ENCODE data around the gene TBC1D4.
A peak's percentile ranks its signal among the peaks of the same experiment; 100 is the strongest.

Gene TBC1D4

DNA sequence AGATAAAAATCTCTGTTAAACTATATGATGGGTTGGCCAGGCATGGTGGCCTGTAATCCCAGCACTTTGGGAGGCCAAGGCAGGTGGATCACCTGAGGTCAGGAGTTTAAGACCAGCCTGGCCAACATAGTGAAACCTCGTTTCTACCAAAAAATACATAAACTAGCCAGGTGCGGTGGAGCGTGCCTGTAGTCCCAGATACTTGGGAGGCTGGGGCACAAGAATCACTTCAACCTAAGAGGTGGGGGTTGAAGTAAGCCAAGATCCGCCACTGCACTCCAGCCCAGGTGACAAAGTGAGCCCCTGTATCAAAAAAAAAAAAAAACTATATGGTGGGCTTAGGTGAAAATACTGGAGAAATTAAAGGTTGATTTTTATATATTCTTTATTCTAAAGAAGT, 11.3 kb downstream of the TBC1D4 start:
- H3K9ac ChIP-seq (ENCODE audit: low read length in 5 of 5): no peak overlapping the region
- no peaks in the 10 kb centered on the region for H3K9me3 ChIP-seq (ENCODE audit: control insufficient read depth in 5 of 5, low read length in 5 of 5)
- H3K36me3 ChIP-seq (ENCODE audit: control insufficient read depth in 5 of 5, insufficient read depth in 5 of 5, low read length in 5 of 5): no peaks in the 10 kb centered on the region
- H3K4me1 ChIP-seq (ENCODE audit: control insufficient read depth in 5 of 5, insufficient read depth in 5 of 5, low read length in 5 of 5): peaks cover 0 to 31% (median 17%) of the 10 kb centered on the region in 5 donors
- no peak overlapping the region for H3K27ac ChIP-seq (ENCODE audit: low read depth, low read length)
- H3K27me3 ChIP-seq (ENCODE audit: control insufficient read depth in 5 of 5, insufficient read depth in 4 of 5, low read length in 5 of 5): no peaks in the 10 kb centered on the region
- no peak overlapping the region for H3K4me3 ChIP-seq (ENCODE audit: low read depth in 1 of 5, low read length in 5 of 5)

DNA sequence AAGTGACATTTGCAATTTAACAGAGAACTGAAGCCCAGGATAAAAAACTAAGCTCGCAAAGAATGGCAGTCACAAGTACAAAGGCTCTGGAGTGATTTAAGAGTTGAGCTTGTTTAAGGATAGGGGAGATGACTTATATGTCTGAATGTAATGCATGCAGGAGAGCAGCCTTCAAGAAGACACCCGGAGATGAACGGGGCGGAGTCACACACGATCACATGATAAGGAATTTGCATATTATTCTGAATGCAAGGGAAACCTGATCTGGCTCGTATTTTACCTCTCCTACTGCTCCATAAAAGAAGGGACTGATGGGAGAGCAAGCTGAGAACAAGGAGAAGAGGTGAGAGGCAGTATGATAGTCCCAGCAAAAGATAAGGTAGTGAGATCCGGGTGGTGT, 12.9 kb downstream of the TBC1D4 start:
- Histone ChIP-seq H3K9ac (ENCODE audit: low read length in 5 of 5) (no peak overlapping the region), H3K27me3 (ENCODE audit: control insufficient read depth in 5 of 5, insufficient read depth in 4 of 5, low read length in 5 of 5) (no peaks in the 10 kb centered on the region), H3K9me3 (ENCODE audit: control insufficient read depth in 5 of 5, low read length in 5 of 5) (no peaks in the 10 kb centered on the region), H3K36me3 (ENCODE audit: control insufficient read depth in 5 of 5, insufficient read depth in 5 of 5, low read length in 5 of 5) (no peaks in the 10 kb centered on the region), H3K27ac (ENCODE audit: low read depth, low read length) (no peak overlapping the region), H3K4me1 (ENCODE audit: control insufficient read depth in 5 of 5, insufficient read depth in 5 of 5, low read length in 5 of 5) (peaks cover 0 to 35% (median 17%) of the 10 kb centered on the region in 5 donors), H3K4me3 (ENCODE audit: low read depth in 1 of 5, low read length in 5 of 5) (no peak overlapping the region)

DNA sequence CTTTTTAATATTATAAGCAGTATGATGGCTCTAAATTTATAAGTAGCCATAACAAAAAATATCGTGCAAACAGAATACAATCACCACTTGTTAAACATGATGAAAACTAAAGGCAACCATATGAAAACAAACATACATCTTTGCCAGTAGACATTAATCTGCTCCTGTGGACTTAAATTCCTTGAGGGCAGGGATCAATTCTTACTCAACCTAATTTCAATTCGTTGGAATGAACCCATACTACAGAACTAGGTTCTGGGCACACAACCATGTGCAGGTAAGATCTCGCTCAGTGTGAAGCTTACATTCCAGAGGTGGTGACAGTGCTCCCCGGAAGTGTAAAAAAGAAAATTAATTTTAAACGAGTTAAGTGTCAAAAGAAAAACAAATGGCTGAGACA, 13.4 kb downstream of the TBC1D4 start:
- Histone ChIP-seq H3K36me3 (ENCODE audit: control insufficient read depth in 5 of 5, insufficient read depth in 5 of 5, low read length in 5 of 5) (no peaks in the 10 kb centered on the region), H3K4me3 (ENCODE audit: low read depth in 1 of 5, low read length in 5 of 5) (peak overlapping the region in 1 of 5 donors; percentile 5), H3K9ac (ENCODE audit: low read length in 5 of 5) (no peak overlapping the region), H3K9me3 (ENCODE audit: control insufficient read depth in 5 of 5, low read length in 5 of 5) (no peaks in the 10 kb centered on the region), H3K27ac (ENCODE audit: low read depth, low read length) (peak overlapping the region; percentile 68), H3K4me1 (ENCODE audit: control insufficient read depth in 5 of 5, insufficient read depth in 5 of 5, low read length in 5 of 5) (peaks cover 0 to 32% (median 17%) of the 10 kb centered on the region in 5 donors), H3K27me3 (ENCODE audit: control insufficient read depth in 5 of 5, insufficient read depth in 4 of 5, low read length in 5 of 5) (no peaks in the 10 kb centered on the region)

DNA sequence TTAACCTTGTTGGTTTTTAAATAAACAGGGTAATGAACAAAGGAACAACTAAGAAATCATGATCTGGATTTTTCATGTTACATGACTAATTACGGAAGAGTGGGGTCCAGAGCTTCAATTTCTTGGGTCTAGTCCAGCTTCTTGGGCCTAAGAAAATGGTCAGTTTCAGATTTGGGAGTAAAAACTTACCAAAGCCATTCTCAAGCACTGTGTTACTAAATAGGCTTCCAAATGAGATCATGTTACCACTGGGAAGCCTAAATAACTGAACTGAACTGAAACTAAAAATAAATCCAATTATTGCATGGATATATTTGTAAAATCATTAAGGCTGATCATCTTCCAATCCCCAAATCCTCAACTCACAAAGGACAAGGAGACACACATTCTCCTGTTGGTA, 13.9 kb downstream of the TBC1D4 start:
- Histone ChIP-seq H3K27ac (ENCODE audit: low read depth, low read length) (peak overlapping the region; percentile 68), H3K4me3 (ENCODE audit: low read depth in 1 of 5, low read length in 5 of 5) (peak overlapping the region in 1 of 5 donors; percentile 5)

DNA sequence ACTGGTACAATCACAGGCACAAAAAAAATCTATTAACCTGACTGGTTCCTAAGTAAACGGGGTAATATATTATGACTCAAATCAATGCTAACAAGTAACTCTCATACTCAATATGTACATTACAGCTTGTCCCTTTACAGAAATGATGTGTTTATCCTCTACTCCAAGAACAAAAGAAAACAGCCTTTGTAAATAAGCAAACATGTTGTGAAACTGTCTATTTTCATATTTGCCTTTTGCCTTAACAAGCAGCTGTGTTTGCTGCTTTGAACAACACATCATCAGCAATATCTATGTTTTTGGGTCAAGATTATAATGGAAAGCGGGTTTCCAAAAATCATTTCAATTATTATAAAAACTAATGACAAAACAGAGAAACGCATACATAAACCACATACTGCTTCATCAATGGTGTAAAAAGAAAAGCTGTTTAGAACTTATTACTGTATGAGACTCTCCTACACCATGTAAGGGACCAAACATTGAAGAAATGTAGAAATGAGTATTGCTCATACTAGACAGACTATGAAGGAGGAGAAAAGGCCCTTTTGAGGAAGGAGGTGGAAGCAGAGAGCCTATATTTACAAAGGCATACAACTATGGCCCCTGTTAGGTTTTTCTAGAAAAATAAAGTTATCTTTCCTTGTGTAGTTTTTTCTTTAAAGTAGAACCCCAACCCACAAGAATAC, 14.8 kb downstream of the TBC1D4 start:
- peak overlapping the region in 1 of 5 donors; percentile 63 for H3K9ac ChIP-seq (ENCODE audit: low read length in 5 of 5)
- H3K9me3 ChIP-seq (ENCODE audit: control insufficient read depth in 5 of 5, low read length in 5 of 5): no peaks in the 10 kb centered on the region
- no peaks in the 10 kb centered on the region for H3K36me3 ChIP-seq (ENCODE audit: control insufficient read depth in 5 of 5, insufficient read depth in 5 of 5, low read length in 5 of 5)
- peak overlapping the region; percentile 68 for H3K27ac ChIP-seq (ENCODE audit: low read depth, low read length)
- peaks cover 0 to 27% (median 13%) of the 10 kb centered on the region in 5 donors for H3K4me1 ChIP-seq (ENCODE audit: control insufficient read depth in 5 of 5, insufficient read depth in 5 of 5, low read length in 5 of 5)
- H3K4me3 ChIP-seq (ENCODE audit: low read depth in 1 of 5, low read length in 5 of 5): no peak overlapping the region
- no peaks in the 10 kb centered on the region for H3K27me3 ChIP-seq (ENCODE audit: control insufficient read depth in 5 of 5, insufficient read depth in 4 of 5, low read length in 5 of 5)

More for the DNA sequence above, 13.9 kb downstream of the TBC1D4 start:
- Histone ChIP-seq H3K9me3 (ENCODE audit: control insufficient read depth in 5 of 5, low read length in 5 of 5) (no peaks in the 10 kb centered on the region), H3K36me3 (ENCODE audit: control insufficient read depth in 5 of 5, insufficient read depth in 5 of 5, low read length in 5 of 5) (no peaks in the 10 kb centered on the region), H3K4me1 (ENCODE audit: control insufficient read depth in 5 of 5, insufficient read depth in 5 of 5, low read length in 5 of 5) (peaks cover 0 to 29% (median 16%) of the 10 kb centered on the region in 5 donors), H3K27me3 (ENCODE audit: control insufficient read depth in 5 of 5, insufficient read depth in 4 of 5, low read length in 5 of 5) (no peaks in the 10 kb centered on the region), H3K9ac (ENCODE audit: low read length in 5 of 5) (peak overlapping the region in 1 of 5 donors; percentile 63)

DNA sequence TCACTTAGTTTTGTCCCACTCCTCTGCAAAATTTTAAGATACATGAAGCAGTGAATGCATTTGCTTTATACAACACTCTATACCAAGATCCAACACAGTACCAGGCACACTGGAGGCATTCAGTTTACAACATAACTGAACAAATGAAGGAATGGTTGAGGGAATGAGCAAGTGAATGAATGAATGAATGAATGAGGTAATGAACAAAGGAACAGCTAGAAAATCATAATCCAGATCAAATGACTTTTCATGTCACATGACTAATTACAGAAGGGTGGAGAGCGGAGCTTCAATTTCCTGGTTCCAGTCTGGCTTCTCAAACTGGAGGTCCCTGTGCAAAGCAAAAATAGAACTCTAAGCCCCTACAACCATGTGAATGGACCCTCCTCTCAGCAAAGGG, 16.7 kb downstream of the TBC1D4 start:
- Histone ChIP-seq H3K4me1 (ENCODE audit: control insufficient read depth in 5 of 5, insufficient read depth in 5 of 5, low read length in 5 of 5) (peaks cover 0 to 27% (median 13%) of the 10 kb centered on the region in 5 donors), H3K9me3 (ENCODE audit: control insufficient read depth in 5 of 5, low read length in 5 of 5) (no peaks in the 10 kb centered on the region), H3K4me3 (ENCODE audit: low read depth in 1 of 5, low read length in 5 of 5) (no peak overlapping the region), H3K27ac (ENCODE audit: low read depth, low read length) (no peak overlapping the region), H3K9ac (ENCODE audit: low read length in 5 of 5) (no peak overlapping the region), H3K36me3 (ENCODE audit: control insufficient read depth in 5 of 5, insufficient read depth in 5 of 5, low read length in 5 of 5) (no peaks in the 10 kb centered on the region), H3K27me3 (ENCODE audit: control insufficient read depth in 5 of 5, insufficient read depth in 4 of 5, low read length in 5 of 5) (no peaks in the 10 kb centered on the region)

DNA sequence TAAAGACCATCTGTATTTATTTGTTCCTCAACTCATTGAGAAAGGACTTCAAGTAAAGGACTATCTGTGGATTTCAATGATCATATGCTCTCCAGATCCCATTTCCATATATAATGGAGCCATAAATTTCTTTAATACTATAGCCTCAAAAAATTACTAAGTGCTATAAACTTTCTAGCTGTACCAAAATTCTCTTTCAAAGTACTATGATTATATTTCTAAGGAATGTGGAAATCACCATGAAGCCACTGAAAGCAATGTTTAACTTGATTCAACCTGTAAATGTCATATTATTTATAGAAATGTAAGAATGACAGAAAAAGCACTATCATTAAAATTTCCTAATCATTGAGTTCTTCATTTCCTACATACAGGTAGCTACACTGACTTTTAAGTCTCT, 20.7 kb downstream of the TBC1D4 start:
- Histone ChIP-seq H3K4me1 (ENCODE audit: control insufficient read depth in 5 of 5, insufficient read depth in 5 of 5, low read length in 5 of 5) (peaks cover 0 to 20% (median 9%) of the 10 kb centered on the region in 5 donors), H3K27me3 (ENCODE audit: control insufficient read depth in 5 of 5, insufficient read depth in 4 of 5, low read length in 5 of 5) (no peaks in the 10 kb centered on the region), H3K36me3 (ENCODE audit: control insufficient read depth in 5 of 5, insufficient read depth in 5 of 5, low read length in 5 of 5) (peaks cover 0 to 6% (median 0%) of the 10 kb centered on the region in 5 donors), H3K4me3 (ENCODE audit: low read depth in 1 of 5, low read length in 5 of 5) (no peak overlapping the region), H3K9me3 (ENCODE audit: control insufficient read depth in 5 of 5, low read length in 5 of 5) (no peaks in the 10 kb centered on the region), H3K27ac (ENCODE audit: low read depth, low read length) (no peak overlapping the region), H3K9ac (ENCODE audit: low read length in 5 of 5) (no peak overlapping the region)

DNA sequence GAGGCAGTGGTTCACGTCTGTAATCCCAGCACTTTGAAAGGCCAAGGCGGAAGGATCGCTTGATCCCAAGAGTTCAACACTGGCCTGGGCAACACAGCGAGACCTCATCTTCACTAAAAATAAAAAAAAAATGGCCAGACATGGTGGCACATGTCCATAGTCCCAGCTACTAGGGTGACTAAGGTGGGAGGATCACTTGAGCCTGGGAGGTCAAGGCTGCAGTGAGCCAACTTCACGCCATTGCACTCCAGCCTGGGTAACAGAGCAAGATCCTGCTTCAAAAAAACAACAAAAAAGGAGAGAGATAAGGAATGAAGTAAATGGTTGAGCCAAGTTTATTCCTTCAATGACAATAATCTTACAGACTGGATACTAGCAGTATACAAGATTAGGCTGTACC, 21.3 kb downstream of the TBC1D4 start:
- H3K4me1 ChIP-seq (ENCODE audit: control insufficient read depth in 5 of 5, insufficient read depth in 5 of 5, low read length in 5 of 5): peaks cover 0 to 20% (median 9%) of the 10 kb centered on the region in 5 donors

DNA sequence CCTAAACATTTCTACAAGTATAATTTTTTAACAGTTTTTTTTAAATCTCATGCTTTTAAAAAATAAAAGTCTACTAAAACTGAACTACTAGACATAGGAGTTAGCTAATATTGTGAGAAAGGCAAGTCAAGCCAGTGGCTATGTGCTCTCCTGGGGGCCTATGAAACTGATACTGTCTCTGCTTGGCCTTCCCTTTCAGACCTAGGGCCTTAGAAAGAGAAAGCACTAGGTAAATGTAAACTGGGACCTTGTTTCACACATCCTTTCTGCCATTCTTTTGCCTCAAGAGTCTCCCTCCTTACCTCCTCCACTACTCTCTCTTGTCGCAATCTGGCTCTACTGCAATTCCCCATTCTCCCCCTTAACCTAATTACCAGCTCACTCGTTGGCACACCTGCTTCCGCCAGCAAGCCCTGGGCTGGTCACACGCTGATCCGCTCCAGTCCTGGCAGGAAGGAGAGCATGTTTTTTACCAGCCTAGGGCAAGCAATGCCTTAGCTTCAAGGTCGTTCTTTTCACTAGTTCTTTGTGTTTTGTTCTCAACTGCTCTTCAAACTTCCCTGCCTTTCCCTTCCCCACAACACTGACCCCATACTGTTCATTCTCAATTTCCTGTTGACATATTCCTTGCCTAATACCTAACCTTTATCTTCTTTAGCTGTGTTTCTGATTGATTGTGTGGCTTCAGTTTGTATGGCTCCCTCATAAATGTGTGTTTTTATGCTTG, 23.1 kb downstream of the TBC1D4 start:
- peak overlapping the region in 1 of 5 donors; percentile 65 for H3K9ac ChIP-seq (ENCODE audit: low read length in 5 of 5)
- H3K4me1 ChIP-seq (ENCODE audit: control insufficient read depth in 5 of 5, insufficient read depth in 5 of 5, low read length in 5 of 5): peaks cover 0 to 10% (median 8%) of the 10 kb centered on the region in 5 donors
- no peaks in the 10 kb centered on the region for H3K27me3 ChIP-seq (ENCODE audit: control insufficient read depth in 5 of 5, insufficient read depth in 4 of 5, low read length in 5 of 5)
- no peaks in the 10 kb centered on the region for H3K9me3 ChIP-seq (ENCODE audit: control insufficient read depth in 5 of 5, low read length in 5 of 5)
- peaks cover 0 to 6% (median 0%) of the 10 kb centered on the region in 5 donors for H3K36me3 ChIP-seq (ENCODE audit: control insufficient read depth in 5 of 5, insufficient read depth in 5 of 5, low read length in 5 of 5)
- peak overlapping the region in 1 of 5 donors; percentile 1 for H3K4me3 ChIP-seq (ENCODE audit: low read depth in 1 of 5, low read length in 5 of 5)
- H3K27ac ChIP-seq (ENCODE audit: low read depth, low read length): peak overlapping the region; percentile 43

More for the DNA sequence above, 21.3 kb downstream of the TBC1D4 start:
- H3K27me3 ChIP-seq (ENCODE audit: control insufficient read depth in 5 of 5, insufficient read depth in 4 of 5, low read length in 5 of 5): no peaks in the 10 kb centered on the region
- no peak overlapping the region for H3K27ac ChIP-seq (ENCODE audit: low read depth, low read length)
- H3K36me3 ChIP-seq (ENCODE audit: control insufficient read depth in 5 of 5, insufficient read depth in 5 of 5, low read length in 5 of 5): peaks cover 0 to 6% (median 0%) of the 10 kb centered on the region in 5 donors
- no peaks in the 10 kb centered on the region for H3K9me3 ChIP-seq (ENCODE audit: control insufficient read depth in 5 of 5, low read length in 5 of 5)
- H3K4me3 ChIP-seq (ENCODE audit: low read depth in 1 of 5, low read length in 5 of 5): no peak overlapping the region
- H3K9ac ChIP-seq (ENCODE audit: low read length in 5 of 5): no peak overlapping the region

DNA sequence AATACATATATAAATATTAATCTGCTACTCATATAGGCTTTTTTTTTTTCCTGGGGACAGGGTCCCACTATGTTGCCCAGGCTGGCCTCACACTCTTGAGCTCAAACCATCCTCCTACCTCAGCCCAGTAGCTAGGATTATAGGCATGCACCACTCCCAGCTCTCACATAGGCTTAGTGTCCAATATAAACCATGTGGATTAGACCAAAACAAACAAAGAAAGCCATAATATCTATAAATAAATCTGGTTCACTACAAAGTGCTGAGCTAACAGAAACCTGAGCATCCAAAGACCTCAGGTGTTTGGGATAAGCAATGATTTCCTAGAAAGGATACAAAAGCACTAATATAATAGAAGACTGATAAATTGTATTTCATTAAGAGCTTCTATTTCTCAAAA, 26.0 kb downstream of the TBC1D4 start:
- Histone ChIP-seq H3K4me3 (ENCODE audit: low read depth in 1 of 5, low read length in 5 of 5) (no peak overlapping the region), H3K27me3 (ENCODE audit: control insufficient read depth in 5 of 5, insufficient read depth in 4 of 5, low read length in 5 of 5) (no peaks in the 10 kb centered on the region), H3K4me1 (ENCODE audit: control insufficient read depth in 5 of 5, insufficient read depth in 5 of 5, low read length in 5 of 5) (peaks cover 0 to 12% (median 9%) of the 10 kb centered on the region in 5 donors), H3K27ac (ENCODE audit: low read depth, low read length) (no peak overlapping the region), H3K9me3 (ENCODE audit: control insufficient read depth in 5 of 5, low read length in 5 of 5) (no peaks in the 10 kb centered on the region), H3K9ac (ENCODE audit: low read length in 5 of 5) (no peak overlapping the region), H3K36me3 (ENCODE audit: control insufficient read depth in 5 of 5, insufficient read depth in 5 of 5, low read length in 5 of 5) (peaks cover 0 to 6% (median 0%) of the 10 kb centered on the region in 5 donors)

Measured in subcutaneous abdominal adipose tissue (tissue), 5 donors.